Occipital lobe (tissue), 2 donors: Measurements from ENCODE around the gene SDF2L1. TPM values are rescaled to one million over a fixed set of nuclear protein-coding genes. Genes with fewer than 3 reads are reported as not detected.
"Not testable (repeated sequence)": the region's sequence is repeated elsewhere in the genome, so short reads cannot be mapped to it uniquely, and the experiment has no call there.

ENCODE experiments used
- DNase-seq: peaks from one replicate; lab custom pipeline; 2025; lab: John Stamatoyannopoulos, UW
- total RNA-seq: library from RNA; depleted of rRNA; stranded (reverse); fragments of >200 nt; gene quantifications from one replicate; pipeline ENCODE4 v1.2.3, GENCODE V29; 2014

Gene SDF2L1
- total RNA-seq, 1 donor from 2014 or later, result 4.7 TPM

GRCh38 chr22:21636629-21637218 is 5.4 kb upstream of the SDF2L1 start:
- DNase-seq, result no peak

- not testable (repeated sequence) for DNase-seq
Observed at GRCh38 chr22:21637450-21637849, 4.7 kb upstream of the SDF2L1 start.

- DNase-seq, result no peak
Observed at GRCh38 chr22:21639359-21639758, 2.7 kb upstream of the SDF2L1 start.

- no peak for DNase-seq
Observed at GRCh38 chr22:21640810-21641209, 1.3 kb upstream of the SDF2L1 start.

- no peak for DNase-seq
Observed at GRCh38 chr22:21641417-21641788, 699 bp upstream of the SDF2L1 start.

GRCh38 chr22:21642584-21643448 is 714 bp downstream of the SDF2L1 start:
- no peak for DNase-seq

GRCh38 chr22:21643533-21644357 is 1.6 kb downstream of the SDF2L1 start:
- DNase-seq, result no peak

- DNase-seq, result not testable (repeated sequence)
Observed at GRCh38 chr22:21645513-21645912, 3.4 kb downstream of the SDF2L1 start.

GRCh38 chr22:21646608-21647590 is 4.8 kb downstream of the SDF2L1 start:
- peak; percentile 49 for DNase-seq

GRCh38 chr22:21650280-21650679 is 8.2 kb downstream of the SDF2L1 start:
- no peak for DNase-seq

GRCh38 chr22:21650823-21651520 is 8.9 kb downstream of the SDF2L1 start:
- no peak for DNase-seq

GRCh38 chr22:21651521-21652009 is 9.5 kb downstream of the SDF2L1 start:
- no peak for DNase-seq

GRCh38 chr22:21652010-21652546 is 10.0 kb downstream of the SDF2L1 start:
- peak; percentile 79 for DNase-seq

GRCh38 chr22:21652547-21653545 is 10.7 kb downstream of the SDF2L1 start:
- no peak for DNase-seq

GRCh38 chr22:21657020-21657359 is 14.9 kb downstream of the SDF2L1 start:
- no peak for DNase-seq

- no peak for DNase-seq
Observed at GRCh38 chr22:21657360-21658032, 15.4 kb downstream of the SDF2L1 start.

- DNase-seq, result no peak
Observed at GRCh38 chr22:21659864-21660525, 17.9 kb downstream of the SDF2L1 start.

GRCh38 chr22:21660904-21661303 is 18.8 kb downstream of the SDF2L1 start:
- DNase-seq, result no peak
